Stimulated activated naive CD4-positive, alpha-beta T cell treated with Interleukin-2 at 50 U/mL for 16 hours (primary cell): Measurements from ENCODE around the gene ASCC1.

ENCODE experiments used
- DNase-seq: peaks from one replicate; lab custom pipeline; 2025; lab: John Stamatoyannopoulos, UW

Gene ASCC1

DNA sequence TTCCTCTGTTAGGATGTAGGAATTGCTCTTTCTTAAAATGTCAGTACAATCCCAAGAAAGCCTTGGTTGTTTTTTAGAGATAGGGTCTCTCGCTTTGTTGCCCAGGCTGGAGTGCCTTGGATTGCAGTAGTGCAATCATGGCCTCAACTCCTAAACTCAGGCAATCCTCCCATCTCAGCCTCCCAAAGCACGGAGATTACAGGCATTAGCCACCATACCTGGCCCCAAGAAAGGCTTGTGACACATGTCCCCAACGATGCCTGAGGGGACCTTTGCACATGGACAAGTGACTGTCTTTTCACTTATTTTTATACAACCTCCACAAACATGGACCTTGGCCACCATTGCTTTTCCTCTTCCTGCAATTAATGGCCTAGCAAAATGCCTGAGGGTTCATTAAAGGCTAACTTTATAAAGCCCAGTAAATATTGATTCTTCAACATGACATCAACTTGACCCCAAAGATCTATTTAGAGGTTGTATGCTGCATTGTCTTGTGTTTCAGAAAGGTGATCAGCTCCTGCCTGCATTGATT lies 117.7 kb downstream of the ASCC1 start:
- no peak for DNase-seq

DNA sequence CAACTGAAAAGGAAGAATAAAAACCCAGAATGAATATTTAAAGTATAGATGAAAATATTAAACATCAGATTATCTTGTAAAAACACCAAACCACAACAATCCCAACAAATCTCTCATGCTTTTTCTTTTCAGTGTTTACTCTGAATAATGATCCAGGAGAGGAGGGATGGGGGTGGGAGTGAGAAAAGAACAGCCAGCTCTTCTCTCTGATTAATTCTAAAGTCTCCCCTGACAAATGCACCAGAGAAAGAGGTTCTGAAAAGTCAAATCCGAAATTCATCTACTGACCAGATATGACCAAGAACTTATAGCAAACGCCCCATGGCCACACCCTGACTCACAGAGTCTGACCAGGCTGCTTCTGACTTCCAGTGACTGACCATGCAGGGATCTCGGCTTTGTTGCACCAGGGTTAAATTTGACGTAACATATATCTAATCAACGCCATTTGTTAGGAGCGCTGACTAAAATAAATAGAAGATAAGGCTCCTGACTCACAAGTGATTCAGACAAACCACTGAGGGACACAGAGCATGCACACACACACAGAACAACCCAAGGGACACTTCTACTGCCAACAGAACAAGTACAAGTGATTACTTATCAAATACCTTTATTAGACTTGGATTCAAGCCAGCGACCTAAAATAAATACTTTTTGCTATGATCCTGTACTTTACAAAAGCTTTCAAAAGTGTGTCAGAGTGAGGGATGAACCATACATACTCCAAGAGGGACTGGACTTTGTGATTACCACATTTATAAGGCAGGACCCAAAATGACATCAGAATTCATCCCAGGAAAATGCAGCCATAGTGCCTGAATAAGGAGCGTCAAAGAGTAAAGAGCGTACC lies 118.4 kb downstream of the ASCC1 start:
- DNase-seq: no peak

DNA sequence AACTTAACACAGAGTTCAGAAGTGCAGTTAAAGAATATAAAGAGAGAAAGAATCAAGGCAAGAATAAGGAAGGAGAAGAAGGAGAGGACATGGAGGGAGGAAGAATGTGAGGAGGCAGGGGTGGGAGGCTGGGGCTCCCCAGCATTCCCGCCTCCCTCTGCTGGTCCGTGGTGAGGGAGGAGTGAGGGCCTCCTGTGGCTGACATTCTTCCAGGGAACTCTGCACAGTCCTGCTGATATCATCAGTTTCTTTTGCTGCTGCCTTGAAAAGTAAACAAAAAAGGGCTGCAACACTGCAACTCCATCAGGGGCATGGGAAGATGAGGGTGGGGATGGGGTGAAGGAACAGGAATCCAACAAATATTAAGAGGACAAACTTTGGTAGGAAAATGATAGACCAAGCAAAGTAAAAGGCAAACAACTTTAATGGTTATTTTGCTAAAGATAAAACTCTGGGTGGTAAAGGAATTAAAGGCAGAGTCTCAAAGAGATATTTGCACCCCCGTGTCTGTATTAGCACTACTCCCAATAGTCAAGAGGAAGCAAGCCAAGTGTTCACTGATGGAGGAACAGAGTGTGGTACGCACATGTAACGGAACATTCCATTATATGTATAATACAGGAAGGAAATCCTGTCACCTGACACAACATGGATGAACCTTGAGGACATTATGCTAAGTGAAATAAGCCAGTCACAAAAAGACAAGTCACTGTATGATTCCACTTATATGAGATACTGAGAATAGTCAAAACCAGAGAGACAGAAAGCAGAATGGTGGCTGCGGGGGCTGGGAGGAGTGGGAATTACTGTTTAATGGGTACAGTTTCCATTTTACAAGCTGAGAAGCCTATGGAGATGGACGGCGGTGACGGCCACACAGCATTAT lies 119.7 kb downstream of the ASCC1 start:
- peak; percentile 29 for DNase-seq

- DNase-seq: no peak
Measured at GRCh38 chr10:72095195-72095594, 120.9 kb downstream of the ASCC1 start.

- no peak for DNase-seq
Measured at GRCh38 chr10:72094574-72094973, 121.5 kb downstream of the ASCC1 start.

- DNase-seq: no peak
Measured at GRCh38 chr10:72093450-72093849, 122.6 kb downstream of the ASCC1 start.

DNA sequence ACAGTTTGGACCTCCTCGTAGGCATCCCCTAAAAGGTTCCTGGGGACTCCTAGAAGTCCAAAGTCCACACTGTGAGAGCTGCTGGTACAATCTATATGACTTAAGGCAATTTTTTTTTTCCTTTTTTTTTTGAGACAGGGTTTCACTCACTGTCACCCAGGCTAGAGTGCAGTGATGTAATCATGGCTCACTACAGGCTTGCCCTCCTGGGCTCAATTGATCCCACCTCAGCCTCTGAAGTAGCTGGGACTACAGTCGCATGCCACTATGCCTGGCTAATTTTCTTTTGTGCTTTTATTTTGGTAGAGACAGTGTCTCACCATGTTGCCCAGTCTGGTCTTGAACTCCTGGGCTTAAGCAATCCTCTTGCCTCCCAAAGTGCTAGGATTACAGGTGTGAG lies 123.1 kb downstream of the ASCC1 start:
- no peak for DNase-seq

- no peak for DNase-seq
Measured at GRCh38 chr10:72092171-72092924, 123.7 kb downstream of the ASCC1 start.

- no peak for DNase-seq
Measured at GRCh38 chr10:72090326-72090725, 125.8 kb downstream of the ASCC1 start.

GRCh38 chr10:72089618-72090017 lies 126.5 kb downstream of the ASCC1 start:
- no peak for DNase-seq

DNA sequence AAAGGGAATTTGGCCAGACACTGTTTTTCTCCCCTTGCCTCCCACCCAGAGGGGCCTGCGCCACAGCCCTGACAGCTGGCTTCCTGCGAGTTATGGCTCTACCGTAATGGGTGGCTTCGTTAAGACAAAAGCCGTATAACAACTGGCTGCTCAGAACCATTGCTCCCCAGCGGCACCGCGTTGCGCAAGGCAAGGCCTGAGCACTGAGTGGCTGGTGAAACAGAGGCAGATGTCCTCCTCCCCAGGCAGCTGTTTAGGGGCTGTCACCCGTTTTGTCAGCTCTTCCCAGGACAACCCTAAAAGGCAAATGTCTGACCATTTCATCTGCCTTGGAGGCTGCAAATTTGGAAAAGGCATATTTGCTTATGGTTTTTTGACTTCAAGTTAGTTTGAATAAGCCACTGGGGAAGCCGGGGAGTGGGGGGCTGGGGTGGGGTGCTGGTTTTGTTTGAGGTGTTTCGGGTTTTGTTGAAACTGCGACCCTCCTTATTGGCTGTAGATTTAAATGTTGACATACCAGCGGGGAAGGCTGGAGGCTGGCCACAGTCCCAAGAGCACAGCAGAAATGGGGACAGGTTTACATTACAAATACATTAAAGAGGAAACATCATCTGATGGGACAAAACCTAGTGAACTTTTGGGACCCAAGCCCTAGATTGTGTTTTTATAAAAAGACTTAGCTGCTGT lies 127.0 kb downstream of the ASCC1 start:
- DNase-seq: peak; percentile 41

DNA sequence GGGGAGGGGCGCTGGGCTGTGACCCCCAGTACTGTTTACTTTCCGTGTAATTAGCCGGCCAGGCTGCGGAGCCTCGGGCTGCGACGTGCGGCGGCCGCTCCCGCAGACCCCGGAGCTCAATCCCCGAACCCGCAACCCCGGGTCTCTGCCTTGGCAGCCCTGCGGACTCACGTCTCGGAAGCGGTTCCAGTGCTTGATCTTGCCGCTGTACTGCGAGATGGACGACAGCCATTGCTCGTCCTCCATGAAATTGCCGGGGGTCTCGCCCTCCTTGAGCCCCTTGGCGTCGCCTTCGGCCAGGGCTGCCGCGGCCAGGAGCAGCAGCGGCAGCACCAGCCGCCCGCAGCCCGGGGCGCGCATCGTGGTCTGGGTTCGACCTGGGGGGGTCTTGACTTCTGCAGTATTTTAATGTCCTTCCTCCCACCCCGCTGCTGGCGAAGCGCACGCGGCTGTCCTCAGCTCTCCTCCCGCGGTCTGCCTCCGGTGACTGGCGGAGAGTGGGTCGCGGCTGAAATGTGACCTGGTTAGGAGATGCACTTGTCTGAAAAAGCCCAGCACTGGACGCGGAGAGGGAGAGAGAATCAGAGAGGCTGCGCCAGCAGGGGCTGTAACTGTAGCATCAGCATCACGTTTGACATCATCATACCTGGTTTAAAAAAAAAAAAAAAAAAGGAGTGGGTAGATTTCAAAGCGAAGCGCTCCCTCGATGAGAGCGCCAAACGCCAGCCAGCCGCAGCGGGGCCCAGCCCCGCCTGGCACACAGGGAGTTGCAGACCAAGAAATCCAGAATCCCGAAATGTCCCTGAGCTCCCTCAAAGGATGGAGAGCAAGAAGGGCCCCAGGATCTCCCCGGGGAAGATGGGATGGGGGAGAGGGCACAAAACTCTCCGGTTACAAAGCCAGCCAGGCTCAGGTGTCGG lies 127.8 kb downstream of the ASCC1 start, which contains the start of gene SPOCK2:
SPOCK2 (minus strand) TSS at position 583 of the 920 bp plus-strand sequence; CDS start at position 360, 223 bp downstream.
- DNase-seq: peak; percentile 69

DNA sequence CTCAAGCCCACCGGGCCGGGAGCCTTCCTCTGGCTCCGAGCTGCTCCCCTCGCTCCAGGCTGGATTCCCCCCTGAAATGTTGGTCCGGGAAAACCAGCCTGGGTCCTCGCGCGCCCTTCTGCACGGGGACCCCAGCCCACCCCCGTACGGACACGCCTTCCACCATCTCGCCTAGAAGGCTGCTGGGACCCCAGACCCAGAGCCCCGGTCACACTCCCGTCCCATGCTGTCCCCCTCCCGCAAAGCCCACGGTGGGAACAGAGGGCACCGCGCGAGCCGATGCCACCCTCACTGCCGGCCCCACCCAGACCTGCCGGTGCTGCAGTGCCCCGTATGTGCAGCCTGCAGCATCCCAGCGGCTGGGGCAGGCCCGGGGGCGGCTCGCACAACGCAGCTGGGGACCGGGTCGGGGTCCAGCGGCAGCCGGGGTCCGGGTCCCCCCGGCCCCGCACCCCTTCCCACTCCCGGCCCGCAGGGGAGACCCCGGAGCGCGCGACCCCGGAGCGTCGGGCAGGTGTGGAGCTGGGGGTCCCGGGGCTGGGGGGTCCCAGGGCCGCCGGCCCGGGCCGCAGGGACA lies 128.6 kb downstream of the ASCC1 start:
- peak; percentile 40 for DNase-seq

DNA sequence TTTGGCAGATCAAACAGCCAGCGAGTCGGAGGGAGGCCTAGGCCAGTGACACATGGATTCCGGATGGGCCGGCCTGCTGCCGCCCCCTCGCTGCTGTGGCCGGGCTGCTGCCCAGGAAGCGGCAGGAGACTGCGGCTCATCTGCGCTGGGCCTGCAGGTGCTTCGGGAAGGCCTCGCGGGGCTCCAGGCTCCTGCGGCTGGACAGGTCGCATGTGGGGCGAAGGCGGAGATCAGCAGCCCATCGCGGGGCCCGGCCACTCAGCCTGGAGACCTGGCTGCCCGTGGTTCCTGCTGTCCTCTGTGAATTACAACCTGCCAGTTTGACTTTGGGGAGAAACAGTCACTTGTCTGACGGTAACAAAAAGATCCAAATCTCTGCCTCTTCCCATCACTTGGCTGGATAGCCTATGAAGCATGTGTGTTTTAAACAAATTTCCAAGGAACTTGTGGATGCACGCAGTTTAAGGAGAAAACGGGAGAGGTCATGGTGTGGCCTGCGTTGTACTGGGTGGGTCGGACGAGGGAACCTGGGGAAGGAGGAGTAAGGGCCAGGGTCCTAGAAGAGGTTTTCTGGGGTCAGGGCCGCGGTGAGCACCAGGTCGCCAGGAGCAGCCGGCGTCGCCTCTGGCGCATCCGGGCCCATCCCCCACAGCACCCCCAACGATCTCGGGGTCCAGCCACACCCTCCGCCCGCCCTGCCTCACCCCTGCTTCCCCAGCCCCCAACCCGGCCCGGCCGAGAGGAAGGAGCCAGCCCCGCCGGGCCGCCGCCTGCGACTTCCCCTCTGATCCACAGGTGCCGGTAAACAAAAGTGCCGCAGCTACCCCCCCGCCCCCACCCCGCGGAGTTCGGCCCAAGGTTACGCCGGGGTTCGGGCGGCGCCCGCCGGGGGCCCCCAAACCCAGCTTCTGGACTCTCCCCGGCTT lies 129.3 kb downstream of the ASCC1 start:
- peak; percentile 60 for DNase-seq

GRCh38 chr10:72085864-72086465 lies 130.1 kb downstream of the ASCC1 start:
- DNase-seq: no peak

GRCh38 chr10:72085166-72085565 lies 130.9 kb downstream of the ASCC1 start:
- no peak for DNase-seq

DNA sequence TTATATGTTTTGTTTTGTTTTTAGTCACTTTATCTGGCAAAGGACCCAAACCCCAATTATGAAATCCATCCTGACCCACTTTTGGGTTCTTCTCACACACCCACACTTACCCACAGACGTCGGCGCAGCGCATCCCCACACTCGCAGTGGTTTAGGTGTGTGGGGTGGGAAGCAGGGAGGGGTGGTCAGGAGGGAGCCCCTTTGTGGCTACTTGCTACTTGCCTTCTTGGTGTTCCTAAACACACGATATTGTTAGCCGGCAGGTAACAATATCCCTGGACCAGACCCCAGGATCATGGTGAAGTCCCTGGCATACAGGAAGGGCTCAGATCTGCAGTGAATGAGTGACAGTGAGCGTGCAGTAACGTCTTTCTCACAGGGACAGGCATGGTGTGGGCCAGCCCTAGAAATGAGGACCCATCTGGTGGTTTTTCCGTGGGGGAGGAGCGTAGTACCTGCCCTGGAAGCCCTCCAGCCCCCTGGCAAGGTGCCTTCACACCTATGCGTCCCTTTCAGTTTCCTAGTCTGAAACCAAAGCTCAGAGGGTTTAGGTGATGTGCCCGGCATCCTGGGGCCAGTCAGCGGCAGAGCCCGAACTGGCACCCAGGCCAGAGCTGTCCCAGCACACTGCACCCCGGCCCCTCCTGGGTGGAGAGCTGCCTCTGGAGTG lies 132.2 kb downstream of the ASCC1 start:
- DNase-seq: peak; percentile 70
